CD4-positive, alpha-beta T cell treated with Interleukin-6 for 4 hours (primary cell): Measurements from ENCODE around the gene SBNO2.
"Not testable (repeated sequence)": the region's sequence is repeated elsewhere in the genome, so short reads cannot be mapped to it uniquely, and the experiment has no call there.

Source experiments
- DNase-seq: peaks from one replicate; pipeline ENCODE4 v3.0.0-alpha.2; 2020; ENCODE audit warnings: mixed read lengths

SBNO2 gene

DNA sequence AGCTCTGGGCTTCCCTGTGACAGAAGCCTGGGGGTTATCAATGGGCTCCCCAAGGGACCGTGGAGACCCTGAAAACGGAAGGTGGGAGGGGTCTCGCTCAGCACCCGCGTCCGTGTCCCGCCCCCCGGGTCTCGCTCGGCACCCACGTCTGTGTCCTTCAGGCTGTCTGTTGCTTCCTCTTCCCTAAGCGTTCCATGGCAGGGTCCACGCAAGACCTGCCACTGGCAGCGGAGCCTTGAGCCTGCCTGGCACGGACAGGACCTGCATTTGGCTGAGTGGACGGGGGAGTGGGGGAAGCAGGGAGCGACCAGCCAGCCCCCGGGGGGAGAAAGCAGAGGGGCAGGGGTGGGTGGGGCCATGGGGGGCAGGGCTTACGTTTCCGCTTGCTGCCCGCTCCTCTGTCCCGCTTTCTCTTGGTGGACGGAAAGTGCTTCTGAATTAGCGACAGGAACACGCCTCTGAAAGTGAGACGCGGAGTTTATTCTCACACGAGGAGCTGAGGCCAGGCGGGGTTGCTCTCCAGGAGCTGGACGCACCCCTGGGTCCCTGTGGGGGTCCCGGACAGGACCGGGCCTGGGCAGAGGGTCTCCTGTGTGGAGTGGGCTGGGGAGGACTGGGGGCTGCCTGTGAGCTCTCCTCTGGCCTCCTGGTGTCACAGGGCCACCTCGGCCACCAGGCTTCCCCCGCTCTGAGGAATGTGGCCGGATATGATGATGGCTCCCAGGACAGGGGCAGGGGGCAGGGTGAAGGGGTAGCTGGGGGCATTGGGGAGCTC, 58.2 kb downstream of the SBNO2 start:
- DNase-seq: no peak

- DNase-seq: not testable (repeated sequence)
These were observed 59.3 kb downstream of the SBNO2 start for GRCh38 chr19:1114728-1115127.

- DNase-seq: no peak
These were observed 60.0 kb downstream of the SBNO2 start for GRCh38 chr19:1113986-1114483.

DNA sequence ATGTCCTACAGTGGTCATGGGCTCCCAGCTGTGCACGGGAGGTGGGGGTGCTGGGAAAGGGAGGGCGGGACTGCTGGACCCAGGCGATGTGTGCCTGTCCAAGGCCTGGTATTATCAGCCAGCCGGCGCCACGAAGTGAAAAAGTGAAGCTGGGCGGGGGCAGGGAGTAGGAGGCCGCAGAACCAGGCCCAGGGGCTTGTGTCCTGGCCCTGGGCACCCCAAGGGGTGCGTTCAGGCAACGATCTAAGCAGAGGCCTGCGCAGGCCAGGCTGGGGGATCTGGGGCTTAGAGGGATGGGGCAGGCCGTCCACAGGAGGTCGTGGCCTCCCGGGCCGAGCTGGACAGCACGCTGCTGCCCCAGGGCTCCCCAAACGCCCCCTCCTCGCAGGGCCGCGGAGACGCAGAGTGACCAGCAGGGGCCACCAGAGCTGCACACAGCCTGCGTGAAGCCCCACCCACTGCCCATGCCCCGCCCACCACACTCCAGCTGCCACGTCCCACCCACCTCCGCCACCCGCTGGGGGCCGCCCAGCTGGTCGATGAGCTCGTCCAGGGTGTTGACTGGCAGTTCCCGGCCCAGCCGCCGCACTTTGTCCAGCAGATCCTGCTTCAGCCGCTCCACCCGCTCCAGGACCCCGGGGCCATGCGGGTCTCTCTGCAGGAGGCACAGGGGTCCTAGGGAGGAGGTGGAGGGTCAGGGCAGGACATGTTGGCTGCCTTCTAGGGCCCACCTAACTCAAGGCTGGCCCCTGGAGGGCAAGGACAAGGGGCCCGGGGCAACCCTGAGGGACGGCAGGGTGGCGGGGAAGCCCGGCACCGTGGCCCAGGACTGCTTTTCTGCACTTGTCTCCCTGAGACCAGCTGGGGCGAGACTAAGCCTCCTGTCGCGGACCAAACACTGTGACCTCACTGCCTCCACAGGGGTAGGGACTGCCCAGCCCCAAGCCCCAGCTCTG, 60.8 kb downstream of the SBNO2 start:
- peak; percentile 90 for DNase-seq

DNA sequence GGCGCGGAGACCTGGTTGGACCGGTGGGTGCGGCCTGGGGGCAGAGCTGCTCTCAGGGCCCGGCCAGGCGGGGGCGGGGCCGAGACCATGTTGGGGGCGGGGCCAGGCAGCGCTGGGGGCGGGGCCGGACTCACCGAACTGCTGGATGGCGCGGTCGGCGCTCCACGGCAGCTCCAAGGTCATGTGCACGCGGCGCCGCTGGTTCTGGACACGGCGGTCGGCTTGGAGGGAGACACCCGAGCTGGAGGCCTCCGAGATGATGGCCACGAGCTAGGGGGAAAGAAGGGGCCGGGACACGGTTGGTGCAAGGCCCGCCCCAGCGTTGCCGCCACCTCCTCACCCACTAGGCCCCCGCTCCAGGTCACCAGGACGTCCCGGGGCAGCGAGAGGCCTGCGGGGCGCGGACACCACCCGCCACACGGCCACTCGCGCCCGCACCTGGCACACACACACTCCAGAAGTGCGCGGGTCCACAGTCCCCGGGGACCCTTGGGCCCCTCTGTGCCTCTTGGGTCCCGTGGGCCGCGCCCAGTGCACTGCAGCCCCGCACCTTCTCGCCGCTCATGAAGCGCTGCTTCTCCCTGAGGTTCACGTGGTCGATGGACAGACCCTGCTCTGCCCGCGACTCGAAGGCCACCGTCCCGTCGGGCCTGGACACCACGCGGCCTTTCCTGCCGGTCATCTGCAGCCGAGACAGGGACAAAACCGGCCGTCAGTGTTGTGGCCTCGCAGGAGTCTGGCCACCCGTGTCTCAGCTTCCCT, 61.6 kb downstream of the SBNO2 start:
- no peak for DNase-seq

DNA sequence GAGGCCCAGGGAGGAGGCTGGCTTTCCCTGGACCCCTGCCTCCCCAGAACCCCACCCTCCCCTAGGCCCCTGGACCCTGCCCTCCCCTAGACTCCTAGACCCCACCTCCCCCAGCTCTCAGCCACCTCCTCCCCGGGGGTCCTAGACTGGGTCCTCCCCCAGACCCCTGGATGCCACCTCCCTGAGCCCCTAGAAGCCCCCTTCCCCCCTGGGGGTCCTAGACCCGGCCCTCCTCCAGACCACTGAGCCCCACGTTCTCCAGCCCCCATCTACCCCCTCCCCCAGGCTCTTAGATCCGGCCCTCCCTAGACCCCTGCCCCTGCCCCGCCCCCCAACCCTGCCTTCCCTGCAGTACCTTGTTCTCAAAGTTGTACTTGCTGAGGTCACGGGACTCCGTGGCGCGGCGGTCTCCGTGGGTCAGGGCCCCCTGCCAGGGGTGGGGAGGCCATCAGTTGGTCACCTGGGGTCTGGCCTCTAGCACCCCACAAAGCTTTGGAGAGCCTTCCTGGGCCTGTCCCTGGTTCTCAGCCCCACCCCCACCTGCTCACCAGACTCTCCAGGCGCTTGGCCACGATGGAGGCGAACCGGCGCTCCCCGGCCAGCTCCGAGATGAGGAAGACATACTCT, 62.3 kb downstream of the SBNO2 start:
- DNase-seq: no peak

GRCh38 chr19:1110809-1111640, 63.0 kb downstream of the SBNO2 start:
- no peak for DNase-seq

DNA sequence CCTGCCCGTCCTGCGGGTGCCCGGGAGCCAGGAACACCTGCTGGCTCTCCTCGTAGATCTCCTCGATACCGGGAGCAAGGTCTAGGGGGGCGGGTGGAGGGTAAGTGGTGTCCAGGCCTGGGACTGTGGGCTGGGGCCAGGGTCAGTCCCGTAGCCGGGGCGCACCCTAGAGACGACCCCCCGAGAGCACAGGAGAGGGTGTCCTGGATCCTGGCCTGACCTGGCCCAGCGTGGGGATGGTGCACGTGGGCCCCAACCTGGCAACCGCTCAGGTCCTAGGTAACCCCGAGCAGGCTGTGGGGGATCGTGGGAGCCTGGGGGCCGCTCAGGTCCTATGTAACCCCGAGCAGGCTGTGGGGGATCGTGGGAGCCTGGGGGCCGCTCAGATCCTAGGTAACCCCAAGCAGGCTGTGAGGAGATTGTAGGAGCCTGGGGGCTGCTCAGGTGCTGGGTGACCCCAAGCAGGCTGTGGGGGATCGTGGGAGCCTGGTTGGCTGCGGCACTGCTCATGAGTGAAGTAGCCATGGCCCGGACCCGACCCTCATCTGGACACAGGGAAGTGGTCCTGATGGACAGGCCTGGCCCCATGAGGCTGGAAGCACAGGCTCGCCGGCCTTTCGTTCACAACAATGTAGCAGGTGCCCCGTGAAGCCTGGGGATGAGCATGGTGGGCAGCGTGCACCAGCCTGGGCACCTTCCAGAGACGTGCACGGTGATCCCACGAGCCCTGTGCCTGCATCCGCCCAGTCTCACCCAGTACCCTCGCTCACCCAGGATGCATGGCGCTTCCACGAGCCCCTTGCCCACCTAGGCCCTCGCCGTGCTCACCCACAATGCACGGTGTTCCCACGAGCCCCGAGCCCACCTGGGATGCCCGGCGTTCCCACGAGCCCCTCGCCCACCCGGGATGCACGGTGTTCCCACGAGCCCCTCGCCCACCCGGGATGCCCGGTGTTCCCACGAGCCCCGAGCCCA, 64.1 kb downstream of the SBNO2 start:
- DNase-seq: no peak

- no peak for DNase-seq
These were observed 65.0 kb downstream of the SBNO2 start for GRCh38 chr19:1109032-1109551.

DNA sequence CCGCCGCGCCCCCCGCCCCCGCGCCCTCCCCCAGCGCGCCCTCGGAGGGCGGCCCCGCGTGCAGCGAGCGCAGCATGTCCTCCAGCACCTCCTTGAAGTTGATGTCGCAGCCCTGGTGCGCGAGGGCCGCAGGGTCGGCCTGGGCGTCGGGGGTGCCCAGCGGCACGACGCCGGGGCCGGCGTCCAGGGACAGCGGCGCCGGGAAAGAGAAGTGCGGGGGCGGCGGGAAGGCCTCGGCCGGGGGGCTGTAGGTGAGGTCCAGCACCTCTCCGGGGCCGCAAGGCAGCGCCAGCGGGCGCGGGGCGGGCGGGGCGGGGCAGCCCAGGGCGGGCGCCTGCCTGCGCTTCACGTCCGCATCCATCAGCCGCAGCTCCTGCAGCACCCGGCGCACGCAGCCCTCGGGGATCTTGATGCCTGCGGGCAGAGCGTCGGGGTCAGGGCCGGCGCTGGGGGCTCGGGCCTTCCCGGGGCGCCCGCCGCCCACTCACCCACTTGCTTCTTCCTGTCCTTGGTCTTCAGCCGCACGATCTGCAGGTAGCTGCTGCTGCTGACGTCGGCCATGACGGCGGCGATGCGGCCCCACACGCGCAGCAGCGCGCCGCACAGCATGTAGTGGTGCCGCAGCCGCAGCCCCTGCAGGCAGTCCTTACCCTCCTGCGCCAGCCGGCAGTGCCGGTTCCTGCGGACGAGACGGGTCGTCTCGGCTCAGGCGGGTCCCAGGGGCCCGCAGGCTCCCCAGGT, 65.6 kb downstream of the SBNO2 start:
- no peak for DNase-seq

- DNase-seq: no peak
These were observed 66.3 kb downstream of the SBNO2 start for GRCh38 chr19:1107661-1108261.

- DNase-seq: no peak
These were observed 67.0 kb downstream of the SBNO2 start for GRCh38 chr19:1106841-1107660.

DNA sequence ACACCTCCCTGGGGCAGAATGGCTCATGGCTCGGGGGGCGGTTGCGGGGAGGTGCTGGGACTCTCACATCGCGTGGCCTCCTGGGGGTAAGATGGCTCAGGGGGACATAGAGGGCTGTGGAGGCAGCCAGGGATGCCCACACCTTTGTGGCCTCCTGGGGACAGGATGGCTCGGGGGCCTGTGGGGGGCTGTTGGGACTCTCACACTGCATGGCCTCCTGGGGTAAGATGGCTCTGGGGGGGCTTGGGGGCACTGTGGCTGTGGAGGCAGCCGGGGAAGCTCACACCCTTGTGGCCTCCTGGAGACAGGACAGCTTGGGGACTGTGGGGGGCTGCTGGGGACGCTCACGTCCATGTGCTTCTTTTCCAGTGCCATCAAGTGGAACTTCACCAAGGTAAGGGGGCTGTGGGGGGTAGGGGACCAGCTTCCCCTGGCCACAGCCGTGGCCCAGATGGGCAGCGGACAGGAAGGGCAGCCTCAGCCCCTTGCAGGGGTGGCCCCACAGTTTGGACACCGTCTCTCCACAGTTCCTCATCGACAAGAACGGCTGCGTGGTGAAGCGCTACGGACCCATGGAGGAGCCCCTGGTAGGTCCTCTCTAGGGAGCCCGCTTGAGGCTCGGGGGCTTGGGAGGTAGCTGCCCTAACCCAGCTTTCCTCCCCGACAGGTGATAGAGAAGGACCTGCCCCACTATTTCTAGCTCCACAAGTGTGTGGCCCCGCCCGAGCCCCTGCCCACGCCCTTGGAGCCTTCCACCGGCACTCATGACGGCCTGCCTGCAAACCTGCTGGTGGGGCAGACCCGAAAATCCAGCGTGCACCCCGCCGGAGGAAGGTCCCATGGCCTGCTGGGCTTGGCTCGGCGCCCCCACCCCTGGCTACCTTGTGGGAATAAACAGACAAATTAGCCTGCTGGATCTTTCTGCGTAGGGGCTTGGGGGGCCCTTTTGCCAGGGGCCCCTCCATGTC, 67.9 kb downstream of the SBNO2 start:
- peak; percentile 30 for DNase-seq

- no peak for DNase-seq
These were observed 68.8 kb downstream of the SBNO2 start for GRCh38 chr19:1105008-1105872.

GRCh38 chr19:1104311-1105007, 69.6 kb downstream of the SBNO2 start:
- peak; percentile 65 for DNase-seq
